HEK293 (cell line): ENCODE results near the gene PSTPIP1.

Experiments used
- CTCF ChIA-PET: fragments of 350-600 bp; formaldehyde crosslinking; extraction: SDS; loops from one replicate; lab custom pipeline; 2021; ENCODE audit warnings: antibody characterized with exemption; lab: Yijun Ruan, JAX
- POLR2A ChIA-PET: fragments of 300-600 bp; formaldehyde crosslinking; extraction: SDS; loops from one replicate; lab custom pipeline; 2020; ENCODE audit warnings: antibody characterized with exemption, inconsistent platforms; lab: Yijun Ruan, JAX
- H3K27ac ChIP-seq: fragments of 200-500 bp; sonication (Bioruptor generic); 2 replicates; pipeline ENCODE4 v1.5.1; 2014; ENCODE audit warnings: low read depth, low read length, control low read depth, inconsistent platforms; ENCODE audit errors: extremely low read depth
- H3K36me3 ChIP-seq, 2 experiments: fragments of 200-500 bp in 1 of 2; sonication (Bioruptor generic) in 1 of 2; 1 replicate in 1 of 2; 2 replicates in 1 of 2; pipeline ENCODE4 v1.5.1; 2014 to 2017; ENCODE audit warnings: inconsistent platforms in 2 of 2, low read length in 2 of 2; ENCODE audit not compliant: control insufficient read depth in 2 of 2, insufficient read depth in 1 of 2
- H3K4me1 ChIP-seq: fragments of 200-500 bp; sonication (Bioruptor generic); 2 replicates; pipeline ENCODE4 v1.5.1; 2014; ENCODE audit warnings: mild to moderate bottlenecking, low read length, inconsistent platforms; ENCODE audit not compliant: control insufficient read depth, insufficient read depth
- H3K4me3 ChIP-seq: 2 replicates; pipeline ENCODE4 v1.5.1; 2011; ENCODE audit warnings: low read depth, mild to moderate bottlenecking, control low read depth, low read length, moderate library complexity
- H3K9me3 ChIP-seq: fragments of 200-500 bp; sonication (Bioruptor generic); 2 replicates; pipeline ENCODE4 v1.5.1; 2014; ENCODE audit warnings: low read depth, low read length, inconsistent platforms; ENCODE audit not compliant: control insufficient read depth, insufficient read depth
- GLIS1 ChIP-seq: fragments of 450-650 bp; formaldehyde crosslinking; IDR thresholded peaks from 2 replicates; pipeline ENCODE4 v1.5.1; 2016; ENCODE audit warnings: missing biosample characterization, missing genetic modification characterization
- MEIS1 ChIP-seq: sonication (generic); formaldehyde crosslinking; IDR thresholded peaks from 2 replicates; pipeline ENCODE4 v1.8.1; 2022; ENCODE audit warnings: missing genetic modification reagents, mild to moderate bottlenecking, borderline replicate concordance
- ZNF184 ChIP-seq: fragments of 450-650 bp; IDR thresholded peaks from 2 replicates; pipeline ENCODE4 v1.5.1; 2018; ENCODE audit warnings: missing biosample characterization, mild to moderate bottlenecking, missing genetic modification characterization
- ZNF19 ChIP-seq: fragments of 450-650 bp; formaldehyde crosslinking; IDR thresholded peaks from 2 replicates; pipeline ENCODE4; 2016; ENCODE audit warnings: missing biosample characterization, missing genetic modification characterization, low read depth
- ZNF239 ChIP-seq: fragments of 450-650 bp; formaldehyde crosslinking; IDR thresholded peaks from 2 replicates; pipeline ENCODE4 v1.5.1; 2016; ENCODE audit warnings: missing biosample characterization, missing genetic modification characterization
- ZNF248 ChIP-seq: fragments of 450-650 bp; formaldehyde crosslinking; IDR thresholded peaks from 2 replicates; pipeline ENCODE4 v1.5.1; 2017; ENCODE audit warnings: missing biosample characterization, missing genetic modification characterization
- ZNF341 ChIP-seq: fragments of 450-650 bp; formaldehyde crosslinking; IDR thresholded peaks from 2 replicates; pipeline ENCODE4; 2016; ENCODE audit warnings: low read depth, missing biosample characterization, missing genetic modification characterization
- ZNF350 ChIP-seq: fragments of 450-650 bp; formaldehyde crosslinking; IDR thresholded peaks from 2 replicates; pipeline ENCODE4 v1.5.0; 2017; ENCODE audit warnings: missing biosample characterization, mild to moderate bottlenecking, missing genetic modification characterization
- ZNF416 ChIP-seq: fragments of 450-650 bp; formaldehyde crosslinking; IDR thresholded peaks from 2 replicates; pipeline ENCODE4 v1.5.1; 2016; ENCODE audit warnings: missing biosample characterization, missing genetic modification characterization
- ZNF449 ChIP-seq: fragments of 450-650 bp; formaldehyde crosslinking; IDR thresholded peaks from 2 replicates; pipeline ENCODE4 v1.5.1; 2017; ENCODE audit warnings: missing biosample characterization, mild to moderate bottlenecking, missing genetic modification characterization, moderate library complexity
- ZNF549 ChIP-seq: fragments of 450-650 bp; IDR thresholded peaks from 2 replicates; pipeline ENCODE4 v1.5.1; 2018; ENCODE audit warnings: missing biosample characterization, missing genetic modification characterization, mild to moderate bottlenecking, inconsistent platforms, moderate library complexity
- ZNF585B ChIP-seq: fragments of 450-650 bp; formaldehyde crosslinking; IDR thresholded peaks from 2 replicates; pipeline ENCODE4 v1.5.1; 2016; ENCODE audit warnings: missing biosample characterization, missing genetic modification characterization
- ZNF623 ChIP-seq: fragments of 450-650 bp; formaldehyde crosslinking; IDR thresholded peaks from 2 replicates; pipeline ENCODE4 v1.5.1; 2016; ENCODE audit warnings: missing biosample characterization, missing genetic modification characterization
- ZNF701 ChIP-seq: fragments of 450-650 bp; formaldehyde crosslinking; IDR thresholded peaks from 2 replicates; pipeline ENCODE4 v1.5.1; 2016; ENCODE audit warnings: missing biosample characterization, missing genetic modification characterization
- ZNF777 ChIP-seq: fragments of 450-650 bp; formaldehyde crosslinking; IDR thresholded peaks from 2 replicates; pipeline ENCODE4 v1.5.1; 2017; ENCODE audit warnings: missing biosample characterization, missing genetic modification characterization, borderline replicate concordance

Gene PSTPIP1

GRCh38 chr15:77016321-77016695 is 21.4 kb downstream of the PSTPIP1 start (continued):
- TF ChIP-seq ZNF416 (tag by site-specific recombination), result no peak

DNA sequence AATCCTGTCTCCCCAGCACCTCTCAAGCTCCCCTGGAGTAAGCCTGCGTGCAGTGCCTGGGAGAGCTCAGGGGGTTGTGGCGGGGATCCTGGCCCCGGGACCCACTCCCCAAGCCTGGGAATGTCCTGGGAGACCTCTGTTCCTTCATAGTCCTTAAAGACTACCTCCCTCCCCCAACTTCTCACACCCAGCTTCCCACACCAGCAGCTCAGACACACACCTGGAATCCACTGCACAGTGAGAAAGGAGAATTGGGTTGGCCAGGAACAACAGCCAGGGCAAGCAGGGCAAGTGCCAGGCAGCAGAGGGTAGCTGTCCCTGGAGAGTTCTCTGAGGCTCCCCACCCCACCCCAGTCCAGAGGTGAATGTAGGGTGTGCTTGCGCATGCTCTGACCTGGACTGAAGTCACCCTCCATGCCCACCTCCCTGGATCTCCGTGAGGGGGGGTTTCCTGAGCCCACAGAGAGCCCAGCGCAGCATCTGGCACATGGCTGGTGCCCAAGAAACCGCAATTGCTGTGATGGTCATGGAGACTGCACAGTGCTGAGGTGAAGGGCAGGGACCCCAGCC is 22.2 kb downstream of the PSTPIP1 start:
- Histone ChIP-seq H3K27ac (no peak overlapping the region), H3K36me3 (no peaks in the 10 kb centered on the region), H3K4me1 (no peaks in the 10 kb centered on the region), H3K9me3 (no peaks in the 10 kb centered on the region), H3K4me3 (no peak overlapping the region)
- TF ChIP-seq ZNF701 (tag by site-specific recombination), result no peak
- TF ChIP-seq ZNF623 (tag by site-specific recombination), result no peak
- TF ChIP-seq ZNF585B (tag by site-specific recombination), result no peak
- no peak for TF ChIP-seq ZNF777 (tag by site-specific recombination)
- TF ChIP-seq ZNF350 (tag by site-specific recombination), result no peak
- no peak for TF ChIP-seq ZNF184
- no peak for TF ChIP-seq ZNF239
- no peak for TF ChIP-seq ZNF449 (tag by site-specific recombination)
- no peak for TF ChIP-seq ZNF549 (tag by site-specific recombination)
- TF ChIP-seq ZNF19 (tag by site-specific recombination), result no peak
- no peak for TF ChIP-seq MEIS1
- POLR2A ChIA-PET, result interaction anchor here (1.0 kb wide), 1 partner anchor 16 kb away, joined by 3 read pairs; no protein-coding TSS in a partner anchor
- CTCF ChIA-PET, result no interaction called here

DNA sequence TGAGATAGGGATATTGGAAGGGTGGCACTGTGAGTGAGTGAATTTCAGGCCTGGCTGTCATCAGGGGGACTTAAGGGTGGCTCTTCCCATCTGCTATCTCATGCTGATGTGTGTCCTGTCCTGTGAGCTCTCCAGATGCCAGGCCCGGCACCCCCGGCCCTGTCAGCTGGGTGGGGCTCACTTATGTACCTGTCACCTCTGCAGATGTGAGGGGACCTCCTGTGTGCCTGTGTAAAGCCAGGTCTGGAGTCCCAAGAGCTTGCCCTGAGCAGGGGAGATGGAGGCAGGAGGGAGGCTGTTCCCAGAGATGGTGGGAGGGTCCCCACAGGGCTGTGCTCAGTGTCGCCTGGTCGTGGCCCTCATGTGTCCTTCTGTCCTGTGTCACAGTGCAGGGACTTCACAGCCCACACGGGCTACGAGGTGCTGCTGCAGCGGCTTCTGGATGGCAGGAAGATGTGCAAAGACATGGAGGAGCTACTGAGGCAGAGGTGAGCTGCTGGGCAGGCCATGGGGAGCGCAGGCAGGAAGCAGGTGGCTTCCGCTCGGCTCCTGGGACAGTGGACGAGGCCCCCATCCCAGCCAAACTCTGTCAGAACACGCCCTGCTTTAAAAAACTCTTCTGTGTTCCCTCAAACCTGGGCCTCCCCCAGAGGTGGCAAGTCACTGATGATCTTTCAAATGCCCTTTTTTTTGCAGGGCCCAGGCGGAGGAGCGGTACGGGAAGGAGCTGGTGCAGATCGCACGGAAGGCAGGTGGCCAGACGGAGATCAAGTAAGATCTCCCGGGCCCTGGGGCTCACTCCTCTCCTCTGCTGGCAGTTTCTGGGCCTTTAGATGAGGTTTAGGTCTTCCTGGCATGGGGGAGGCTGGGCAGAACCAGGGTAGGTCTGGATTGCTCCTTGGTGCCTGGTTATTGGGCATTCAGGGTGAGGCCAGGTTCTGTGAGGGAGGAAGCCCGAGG is 23.1 kb downstream of the PSTPIP1 start:
- CTCF ChIA-PET, result interaction anchor here (0.7 kb wide), 1 partner anchor 37 kb away, joined by 3 read pairs; no protein-coding TSS in a partner anchor
- POLR2A ChIA-PET, result no interaction called here
- no peaks in the 10 kb centered on the region for H3K4me1 ChIP-seq
- TF ChIP-seq ZNF341 (tag by site-specific recombination) (peak; percentile 23; the same call in 1 of the 2 replicates), ZNF248 (tag by site-specific recombination) (no peak)
- TF ChIP-seq, all 188 proteins: peak for 1
- Histone ChIP-seq H3K36me3 (no peaks in the 10 kb centered on the region), H3K9me3 (no peaks in the 10 kb centered on the region), H3K4me3 (no peak overlapping the region), H3K27ac (no peak overlapping the region)

DNA sequence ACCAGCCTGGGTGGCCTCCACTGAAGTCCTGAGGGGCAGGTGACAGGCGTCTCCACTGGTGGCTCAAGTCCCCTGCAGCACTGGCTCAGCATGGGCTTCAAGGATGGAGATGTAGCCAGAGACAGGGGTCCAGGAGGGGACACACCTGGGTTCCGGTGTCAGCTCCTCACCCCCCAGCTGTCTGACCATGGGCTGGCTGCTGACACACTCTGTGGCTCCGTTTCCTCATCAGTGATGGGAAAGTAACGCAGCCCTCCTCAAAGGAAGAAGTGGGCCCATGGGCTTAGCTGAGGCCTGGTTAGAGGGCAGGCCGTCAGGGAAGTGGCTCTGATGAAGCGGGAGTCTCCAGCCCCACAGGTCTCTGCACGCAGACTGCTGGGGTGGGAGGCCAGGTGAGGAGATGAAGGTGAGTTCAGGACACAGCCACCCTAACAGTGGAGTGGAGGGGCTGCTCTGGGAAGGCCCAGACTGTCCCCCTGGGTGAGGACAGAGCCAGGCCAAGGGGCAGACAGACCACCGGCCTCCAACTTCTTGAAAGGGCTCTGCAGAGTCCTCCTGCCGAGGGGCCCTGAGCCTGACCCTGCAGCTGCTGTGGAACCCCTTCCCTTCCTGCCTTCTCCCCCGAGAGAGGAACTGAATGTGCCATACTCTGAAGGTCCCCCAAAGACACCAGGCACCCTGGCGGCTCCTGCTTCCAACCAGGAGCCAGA is 24.0 kb downstream of the PSTPIP1 start:
- H3K27ac ChIP-seq, result no peak overlapping the region
- no peak overlapping the region for H3K4me3 ChIP-seq
- no peaks in the 10 kb centered on the region for H3K9me3 ChIP-seq
- ChIA-PET POLR2A (no interaction called here), CTCF (interaction anchor here (0.7 to 1.1 kb wide), 4 partner anchors 12 to 524 kb away, joined by 3 read pairs; no protein-coding TSS in a partner anchor)
- no peak for TF ChIP-seq ZNF449 (tag by site-specific recombination)
- peak; percentile 42 for TF ChIP-seq GLIS1 (tag by site-specific recombination)
- no peaks in the 10 kb centered on the region for H3K36me3 ChIP-seq
- H3K4me1 ChIP-seq, result no peaks in the 10 kb centered on the region
